Osteoblast (primary cell): Measurements from ENCODE around the gene JPH4. TPM values are rescaled to one million over a fixed set of nuclear protein-coding genes. Genes with fewer than 3 reads are reported as not detected.

Experiments used
- DNase-seq: peaks from one replicate; pipeline ENCODE4 v3.0.0; 2011; ENCODE audit warnings: low spot score, mixed read lengths; ENCODE audit not compliant: insufficient read length; ENCODE audit errors: missing footprints
- H2AFZ ChIP-seq: 2 replicates; pipeline ENCODE4 v1.6.0; 2011; ENCODE audit warnings: mild to moderate bottlenecking, low read length
- H3K27ac ChIP-seq: 2 replicates; pipeline ENCODE4 v1.5.1; 2011; ENCODE audit warnings: mild to moderate bottlenecking, low read depth, low read length, moderate library complexity
- H3K27me3 ChIP-seq: 2 replicates; pipeline ENCODE4 v1.6.0; 2012; ENCODE audit warnings: mild to moderate bottlenecking, control low read depth, inconsistent platforms, low read length, moderate library complexity; ENCODE audit not compliant: insufficient read depth
- H3K36me3 ChIP-seq: 2 replicates; pipeline ENCODE4 v1.5.1; 2011; ENCODE audit warnings: mild to moderate bottlenecking, low read length, control low read depth, moderate library complexity; ENCODE audit not compliant: insufficient read depth
- H3K4me1 ChIP-seq: 2 replicates; pipeline ENCODE4 v1.5.1; 2011; ENCODE audit warnings: mild to moderate bottlenecking, low read length, control low read depth, moderate library complexity; ENCODE audit not compliant: insufficient read depth
- H3K4me2 ChIP-seq: 2 replicates; pipeline ENCODE4 v1.6.0; 2011; ENCODE audit warnings: mild to moderate bottlenecking, low read length; ENCODE audit not compliant: insufficient read depth
- H3K4me3 ChIP-seq: fragments of 200-600 bp; sonication (generic); 3 replicates; pipeline ENCODE4 v1.5.1; 2012; ENCODE audit warnings: mild to moderate bottlenecking, low read length, inconsistent platforms; ENCODE audit not compliant: insufficient read depth
- H3K79me2 ChIP-seq: 2 replicates; pipeline ENCODE4 v1.6.0; 2012; ENCODE audit warnings: mild to moderate bottlenecking, low read length, control low read depth, inconsistent platforms; ENCODE audit not compliant: insufficient read depth
- H3K9me3 ChIP-seq: 2 replicates; pipeline ENCODE4 v1.5.1; 2011; ENCODE audit warnings: low read depth, low read length, control low read depth
- H4K20me1 ChIP-seq: 2 replicates; pipeline ENCODE4 v1.6.0; 2012; ENCODE audit warnings: mild to moderate bottlenecking, low read length, control low read depth; ENCODE audit not compliant: insufficient read depth
- CTCF ChIP-seq: IDR thresholded peaks from 2 replicates; pipeline ENCODE4 v1.5.1; 2011; ENCODE audit warnings: mild to moderate bottlenecking, low read depth, low read length, moderate library complexity; ENCODE audit errors: extremely low read depth
- total RNA-seq: library from RNA; depleted of rRNA; stranded (reverse); fragments of >200 nt; gene quantifications from 2 replicates; pipeline ENCODE4 v1.2.3, GENCODE V29; 2012

The JPH4 gene
- total RNA-seq, 1 donor = not detected

GRCh38 chr14:23533652-23534435, 44.7 kb downstream of the JPH4 start:
- DNase-seq = peak; percentile 52
- H3K27ac ChIP-seq = no peak overlapping the region
- H3K9me3 ChIP-seq = no peaks in the 10 kb centered on the region
- no peaks in the 10 kb centered on the region for H3K79me2 ChIP-seq
- H3K27me3 ChIP-seq = no peaks in the 10 kb centered on the region
- no peak overlapping the region for H3K4me2 ChIP-seq
- no peaks in the 10 kb centered on the region for H3K36me3 ChIP-seq
- TF ChIP-seq CTCF = no peak
- H3K4me3 ChIP-seq = no peak overlapping the region
- no peaks in the 10 kb centered on the region for H4K20me1 ChIP-seq
- H3K4me1 ChIP-seq = peaks cover 4% of the 10 kb centered on the region
- H2AFZ ChIP-seq = no peak overlapping the region

GRCh38 chr14:23532658-23533057, 45.9 kb downstream of the JPH4 start:
- no peak overlapping the region for H3K4me2 ChIP-seq
- TF ChIP-seq CTCF = no peak
- H3K36me3 ChIP-seq = peaks cover 3% of the 10 kb centered on the region
- H3K27ac ChIP-seq = no peak overlapping the region
- no peak overlapping the region for H2AFZ ChIP-seq
- H3K9me3 ChIP-seq = no peaks in the 10 kb centered on the region
- DNase-seq = no peak
- H3K4me1 ChIP-seq = no peaks in the 10 kb centered on the region
- H4K20me1 ChIP-seq = no peaks in the 10 kb centered on the region
- H3K79me2 ChIP-seq = no peaks in the 10 kb centered on the region
- no peak overlapping the region for H3K4me3 ChIP-seq
- no peaks in the 10 kb centered on the region for H3K27me3 ChIP-seq

- Histone ChIP-seq H3K79me2 (no peaks in the 10 kb centered on the region), H3K4me1 (no peaks in the 10 kb centered on the region), H2AFZ (no peak overlapping the region), H3K36me3 (peaks cover 3% of the 10 kb centered on the region), H3K9me3 (no peaks in the 10 kb centered on the region), H3K4me3 (no peak overlapping the region), H3K4me2 (no peak overlapping the region), H4K20me1 (no peaks in the 10 kb centered on the region), H3K27me3 (no peaks in the 10 kb centered on the region), H3K27ac (no peak overlapping the region)
- DNase-seq = peak; percentile 47
- TF ChIP-seq CTCF = no peak
These were observed 47.2 kb downstream of the JPH4 start for GRCh38 chr14:23531391-23531790.

- no peaks in the 10 kb centered on the region for H3K9me3 ChIP-seq
- H4K20me1 ChIP-seq = no peaks in the 10 kb centered on the region
- H3K4me3 ChIP-seq = no peak overlapping the region
- H3K36me3 ChIP-seq = peaks cover 3% of the 10 kb centered on the region
- no peaks in the 10 kb centered on the region for H3K79me2 ChIP-seq
- DNase-seq = peak; percentile 41
- no peak overlapping the region for H2AFZ ChIP-seq
- no peaks in the 10 kb centered on the region for H3K27me3 ChIP-seq
- H3K4me2 ChIP-seq = no peak overlapping the region
- no peak for TF ChIP-seq CTCF
- H3K4me1 ChIP-seq = no peaks in the 10 kb centered on the region
- H3K27ac ChIP-seq = no peak overlapping the region
These were observed 48.1 kb downstream of the JPH4 start for GRCh38 chr14:23530375-23531055.
